HG03025 (cell line): ENCODE measurements around the gene STAU1.
A peak's percentile ranks its signal among the peaks of the same experiment; 100 is the strongest.
"Not testable (repeated sequence)": the region's sequence is repeated elsewhere in the genome, so short reads cannot be mapped to it uniquely, and the experiment has no call there.

ENCODE experiments used
- ATAC-seq: cut with Tn5 transposase; IDR thresholded peaks from one replicate; pipeline ENCODE4 v1.9.1; 2021; ENCODE audit warnings: mild to moderate bottlenecking, moderate library complexity; ENCODE audit not compliant: unreplicated experiment, low FRiP score

The STAU1 gene

GRCh38 chr20:49203746-49204145 is 15.6 kb upstream of the STAU1 start:
- no peak for ATAC-seq

- ATAC-seq = no peak
Measured at GRCh38 chr20:49203011-49203410, 14.9 kb upstream of the STAU1 start.

GRCh38 chr20:49199729-49200293 is 11.7 kb upstream of the STAU1 start:
- no peak for ATAC-seq

GRCh38 chr20:49192944-49193518 is 4.9 kb upstream of the STAU1 start:
- not testable (repeated sequence) for ATAC-seq

GRCh38 chr20:49187330-49187850 is 744 bp downstream of the STAU1 start:
- peak; percentile 2 for ATAC-seq

- ATAC-seq = no peak
Measured at GRCh38 chr20:49186535-49187329, 1.4 kb downstream of the STAU1 start.

GRCh38 chr20:49185071-49185761 is 2.9 kb downstream of the STAU1 start:
- no peak for ATAC-seq

GRCh38 chr20:49184691-49185070 is 3.5 kb downstream of the STAU1 start:
- no peak for ATAC-seq

- not testable (repeated sequence) for ATAC-seq
Measured at GRCh38 chr20:49184084-49184501, 4.0 kb downstream of the STAU1 start.

GRCh38 chr20:49183444-49183843 is 4.7 kb downstream of the STAU1 start:
- no peak for ATAC-seq

- no peak for ATAC-seq
Measured at GRCh38 chr20:49181265-49181877, 6.8 kb downstream of the STAU1 start.

- ATAC-seq = no peak
Measured at GRCh38 chr20:49179368-49180277, 8.5 kb downstream of the STAU1 start.

- ATAC-seq = no peak
Measured at GRCh38 chr20:49174183-49174582, 14.0 kb downstream of the STAU1 start.

- ATAC-seq = no peak
Measured at GRCh38 chr20:49172413-49172812, 15.7 kb downstream of the STAU1 start.

- no peak for ATAC-seq
Measured at GRCh38 chr20:49171909-49172308, 16.2 kb downstream of the STAU1 start.

- ATAC-seq = no peak
Measured at GRCh38 chr20:49170714-49171113, 17.4 kb downstream of the STAU1 start.

- no peak for ATAC-seq
Measured at GRCh38 chr20:49169547-49169946, 18.6 kb downstream of the STAU1 start.

- not testable (repeated sequence) for ATAC-seq
Measured at GRCh38 chr20:49168864-49169263, 19.3 kb downstream of the STAU1 start.

- no peak for ATAC-seq
Measured at GRCh38 chr20:49167811-49168507, 20.2 kb downstream of the STAU1 start.
